ENCODE data around the gene ATRIP. TPM values are rescaled to one million over a fixed set of nuclear protein-coding genes. Genes with fewer than 3 reads are reported as not detected.

The ATRIP gene
- total RNA-seq, 2 donors from 2014 or later, result 11.7 to 16.1 TPM

DNA sequence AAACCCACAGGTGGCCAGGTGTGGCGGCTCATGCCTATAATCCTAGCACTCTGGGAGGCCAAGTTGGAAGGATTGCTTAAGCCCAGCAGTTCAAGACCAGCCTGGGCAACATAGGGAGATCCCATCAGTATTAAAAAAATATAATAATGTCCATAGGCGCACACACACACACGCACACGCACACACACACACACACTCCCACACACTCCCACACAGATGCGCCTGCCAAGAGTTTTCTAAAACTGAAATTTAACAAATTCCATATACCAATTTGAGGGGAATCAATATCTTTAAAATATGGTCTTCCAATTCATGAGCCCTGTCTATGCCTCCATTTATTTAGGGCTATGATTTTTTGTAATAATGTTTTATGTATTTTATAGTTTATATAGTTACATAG lies 40.4 kb downstream of the ATRIP start:
- H3K9me3 Mint-ChIP-seq, result peaks cover 2% of the 10 kb centered on the region
- no peaks in the 10 kb centered on the region for H3K27me3 ChIP-seq (ENCODE audit: control insufficient read depth, insufficient read depth, low read length, poor library complexity, severe bottlenecking)
- no peak overlapping the region for H3K27ac Mint-ChIP-seq
- H3K36me3 Mint-ChIP-seq (ENCODE audit: low read depth), result peaks cover 22% of the 10 kb centered on the region
- no peaks in the 10 kb centered on the region for H3K36me3 ChIP-seq (ENCODE audit: control insufficient read depth, insufficient read depth, low read length)
- H3K4me1 ChIP-seq (ENCODE audit: control insufficient read depth, insufficient read depth, low read length), result no peaks in the 10 kb centered on the region
- no peak overlapping the region for H3K27ac ChIP-seq (ENCODE audit: low read depth, low read length)
- DNase-seq, result peak; percentile 19
- TF ChIP-seq, protein P1, sequence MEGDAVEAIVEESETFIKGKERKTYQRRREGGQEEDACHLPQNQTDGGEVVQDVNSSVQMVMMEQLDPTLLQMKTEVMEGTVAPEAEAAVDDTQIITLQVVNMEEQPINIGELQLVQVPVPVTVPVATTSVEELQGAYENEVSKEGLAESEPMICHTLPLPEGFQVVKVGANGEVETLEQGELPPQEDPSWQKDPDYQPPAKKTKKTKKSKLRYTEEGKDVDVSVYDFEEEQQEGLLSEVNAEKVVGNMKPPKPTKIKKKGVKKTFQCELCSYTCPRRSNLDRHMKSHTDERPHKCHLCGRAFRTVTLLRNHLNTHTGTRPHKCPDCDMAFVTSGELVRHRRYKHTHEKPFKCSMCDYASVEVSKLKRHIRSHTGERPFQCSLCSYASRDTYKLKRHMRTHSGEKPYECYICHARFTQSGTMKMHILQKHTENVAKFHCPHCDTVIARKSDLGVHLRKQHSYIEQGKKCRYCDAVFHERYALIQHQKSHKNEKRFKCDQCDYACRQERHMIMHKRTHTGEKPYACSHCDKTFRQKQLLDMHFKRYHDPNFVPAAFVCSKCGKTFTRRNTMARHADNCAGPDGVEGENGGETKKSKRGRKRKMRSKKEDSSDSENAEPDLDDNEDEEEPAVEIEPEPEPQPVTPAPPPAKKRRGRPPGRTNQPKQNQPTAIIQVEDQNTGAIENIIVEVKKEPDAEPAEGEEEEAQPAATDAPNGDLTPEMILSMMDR (conservative IDR thresholded peaks at IDR 0.05), result no peak
- peaks cover 12% of the 10 kb centered on the region for H3K4me1 Mint-ChIP-seq
- no peaks in the 10 kb centered on the region for H3K27me3 Mint-ChIP-seq (ENCODE audit: insufficient read depth)
- no peak overlapping the region for H3K9ac ChIP-seq (ENCODE audit: extremely low read depth, low read length, poor library complexity, severe bottlenecking)
- H3K9me3 ChIP-seq (ENCODE audit: control insufficient read depth, low read length), result no peaks in the 10 kb centered on the region
- no peak overlapping the region for H3K4me3 ChIP-seq (ENCODE audit: low read length)
- H3K4me3 Mint-ChIP-seq, result no peak overlapping the region
- WGBS, 2 experiments (ENCODE audit: insufficient coverage in 1 of 2, insufficient read length in 1 of 2), result 93 to 96% methylated on average over 4 to 5 of the region's 5 CpGs

DNA sequence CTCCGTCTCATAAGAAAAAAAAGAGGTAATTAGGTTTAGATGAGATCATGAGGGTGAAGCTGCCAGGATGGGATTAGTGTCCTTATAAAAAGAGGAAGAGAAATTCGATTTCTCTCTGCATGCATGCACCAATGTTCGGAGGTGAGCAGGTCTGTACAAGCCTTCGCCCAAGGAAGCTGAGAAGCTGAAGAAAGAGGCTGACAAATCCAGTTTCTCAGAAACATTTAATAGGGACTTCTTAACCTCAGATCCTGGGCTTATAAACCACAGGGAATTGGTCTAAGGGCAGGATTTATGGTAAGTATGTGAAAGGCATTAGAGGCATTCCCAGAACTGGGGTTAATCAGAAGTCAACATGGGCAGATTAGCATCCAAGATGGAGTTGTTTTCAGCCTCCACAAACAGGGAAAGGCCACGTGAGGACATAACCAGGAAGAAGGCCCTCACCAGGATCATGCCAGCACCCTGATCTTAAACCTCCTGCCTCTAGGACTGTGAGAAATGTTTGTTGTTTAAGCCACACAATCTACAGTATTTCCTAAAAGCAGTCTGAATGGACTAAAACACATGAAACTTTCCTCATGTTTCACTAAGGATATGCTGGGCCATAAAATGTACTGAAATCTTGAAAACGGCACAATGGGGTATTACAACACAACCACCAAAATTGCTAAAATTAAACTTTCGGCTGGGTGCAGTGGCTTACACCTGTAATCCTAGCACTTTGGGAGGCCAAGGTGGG lies 46.1 kb downstream of the ATRIP start:
- H3K27ac Mint-ChIP-seq, result no peak overlapping the region
- Histone ChIP-seq H3K27me3 (ENCODE audit: control insufficient read depth, insufficient read depth, low read length, poor library complexity, severe bottlenecking) (no peaks in the 10 kb centered on the region), H3K4me1 (ENCODE audit: control insufficient read depth, insufficient read depth, low read length) (no peaks in the 10 kb centered on the region), H3K36me3 (ENCODE audit: control insufficient read depth, insufficient read depth, low read length) (peaks cover 21% of the 10 kb centered on the region), H3K27ac (ENCODE audit: low read depth, low read length) (no peak overlapping the region), H3K4me3 (ENCODE audit: low read length) (no peak overlapping the region), H3K9ac (ENCODE audit: extremely low read depth, low read length, poor library complexity, severe bottlenecking) (no peak overlapping the region), H3K9me3 (ENCODE audit: control insufficient read depth, low read length) (no peaks in the 10 kb centered on the region)
- H3K9me3 Mint-ChIP-seq, result peaks cover 2% of the 10 kb centered on the region
- H3K4me3 Mint-ChIP-seq, result no peak overlapping the region
- peak; percentile 29 for DNase-seq
- peaks cover 12% of the 10 kb centered on the region for H3K4me1 Mint-ChIP-seq
- TF ChIP-seq, protein P1 (conservative IDR thresholded peaks at IDR 0.05), result no peak
- no peaks in the 10 kb centered on the region for H3K27me3 Mint-ChIP-seq (ENCODE audit: insufficient read depth)
- whole genome bisulfite sequencing, 2 experiments (ENCODE audit: insufficient coverage in 1 of 2, insufficient read length in 1 of 2), result 91 to 98% methylated on average over 6 to 7 of the region's 7 CpGs
- H3K36me3 Mint-ChIP-seq (ENCODE audit: low read depth), result peaks cover 47% of the 10 kb centered on the region

DNA sequence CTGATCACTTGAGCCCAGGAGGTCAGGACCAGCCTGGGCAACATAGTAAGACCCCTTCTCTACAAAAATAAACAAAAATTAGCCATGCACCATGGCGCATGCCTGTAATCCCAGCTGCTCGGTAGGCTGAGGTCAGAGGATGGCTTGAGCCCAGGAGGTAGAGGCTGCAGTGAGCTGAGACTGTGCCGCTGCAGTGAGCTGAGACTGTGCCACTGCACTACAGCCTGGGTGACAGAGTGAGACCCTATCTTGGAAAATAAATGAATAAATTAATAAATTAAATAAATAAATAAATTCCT lies 46.6 kb downstream of the ATRIP start:
- Histone ChIP-seq H3K36me3 (ENCODE audit: control insufficient read depth, insufficient read depth, low read length) (peaks cover 25% of the 10 kb centered on the region), H3K27ac (ENCODE audit: low read depth, low read length) (no peak overlapping the region), H3K9me3 (ENCODE audit: control insufficient read depth, low read length) (peaks cover 2% of the 10 kb centered on the region), H3K27me3 (ENCODE audit: control insufficient read depth, insufficient read depth, low read length, poor library complexity, severe bottlenecking) (no peaks in the 10 kb centered on the region), H3K4me3 (ENCODE audit: low read length) (no peak overlapping the region), H3K4me1 (ENCODE audit: control insufficient read depth, insufficient read depth, low read length) (no peaks in the 10 kb centered on the region), H3K9ac (ENCODE audit: extremely low read depth, low read length, poor library complexity, severe bottlenecking) (no peak overlapping the region)
- no peak overlapping the region for H3K27ac Mint-ChIP-seq
- peak; percentile 13 for DNase-seq
- 91 to 94% methylated on average over 2 to 3 of the region's 3 CpGs for WGBS, 2 experiments (ENCODE audit: insufficient coverage in 1 of 2, insufficient read length in 1 of 2)
- H3K36me3 Mint-ChIP-seq (ENCODE audit: low read depth), result peaks cover 48% of the 10 kb centered on the region
- H3K27me3 Mint-ChIP-seq (ENCODE audit: insufficient read depth), result no peaks in the 10 kb centered on the region
- TF ChIP-seq, protein P1 (conservative IDR thresholded peaks at IDR 0.05), result no peak
- H3K4me3 Mint-ChIP-seq, result no peak overlapping the region
- peaks cover 12% of the 10 kb centered on the region for H3K4me1 Mint-ChIP-seq
- peaks cover 4% of the 10 kb centered on the region for H3K9me3 Mint-ChIP-seq
